H1 (cell line): ENCODE data around the gene SLC35F6. TPM values are rescaled to one million over a fixed set of nuclear protein-coding genes. Genes with fewer than 3 reads are reported as not detected.

Experiments
- CHD7 ChIP-seq: fragments of 300-600 bp; sonication (generic); IDR thresholded peaks from 2 replicates; pipeline ENCODE4 v1.7.1; 2012; ENCODE audit warnings: low read length, moderate library complexity, mild to moderate bottlenecking, inconsistent platforms; ENCODE audit not compliant: insufficient replicate concordance
- E2F6 ChIP-seq: IDR thresholded peaks from 2 replicates; pipeline ENCODE4 v1.6.1; 2012; ENCODE audit warnings: inconsistent platforms
- MAFK ChIP-seq: IDR thresholded peaks from 2 replicates; pipeline ENCODE4 v1.6.1; 2012; ENCODE audit warnings: low read depth, mild to moderate bottlenecking, improper control_type of control experiment, low read length
- SAP30 ChIP-seq: fragments of 300-600 bp; sonication (generic); IDR thresholded peaks from 2 replicates; pipeline ENCODE4 v1.7.1; 2012; ENCODE audit warnings: low read length, moderate library complexity, mild to moderate bottlenecking, inconsistent platforms; ENCODE audit not compliant: insufficient read depth, insufficient replicate concordance
- SIRT6 ChIP-seq: IDR thresholded peaks from one replicate; pipeline ENCODE4 v1.7.1; 2012; ENCODE audit warnings: low read length, inconsistent platforms
- YY1 ChIP-seq: IDR thresholded peaks from 2 replicates; pipeline ENCODE4 v1.6.1; 2011; ENCODE audit warnings: low read depth, mild to moderate bottlenecking, low read length
- polyA plus RNA-seq, 7 experiments: library from polyadenylated mRNA; depleted of rRNA in 3 of 7; stranded (reverse) in 5 of 7; unstranded in 2 of 7; fragments of >200 nt in 5 of 7; fragments of 200-250 nt in 2 of 7; gene quantifications; 1 replicate in 5 of 7; 2 replicates in 1 of 7; 4 replicates in 1 of 7; pipeline versions ENCODE4 v1.2.1 to v1.2.3, GENCODE V29; 2011 to 2013; ENCODE audit warnings: missing spikeins in 2 of 7, mixed read lengths in 2 of 7
- total RNA-seq: library from RNA; stranded (reverse); fragmentation: NEBNext Ultra II Directional; extraction: Animal tissue kit (Norgen Biotek cat#: 25700); gene quantifications from 2 replicates; pipeline ENCODE4 v1.2.1, GENCODE V29; 2021

SLC35F6 gene
- total and polyA plus RNA-seq, 2 of the 8 experiments (the other 6 are each of a cell fraction or from before 2014, with no cell fraction given), result 11.2 to 13.5 TPM

GRCh38 chr2:26716340-26716739, 47.7 kb upstream of the SLC35F6 start (continued):
- no peak for TF ChIP-seq CHD7
- TF ChIP-seq SIRT6, result no peak
- TF ChIP-seq MAFK, result no peak
- no peak for TF ChIP-seq E2F6
- TF ChIP-seq YY1, result no peak
- no peak for TF ChIP-seq SAP30
